Measurements from ENCODE around the gene NLK.

Gene NLK

GRCh38 chr17:28128779-28129178 is 86.3 kb downstream of the NLK start:
- H3K4me3 ChIP-seq (ENCODE audit: low read depth, low read length), result no peak overlapping the region
- no peak for TF ChIP-seq CTCF (IDR thresholded peaks at IDR 0.05; ENCODE audit: control insufficient read depth, extremely low read depth, insufficient read depth)
- DNase-seq (ENCODE audit: low read depth), result no peak

GRCh38 chr17:28130472-28130871 is 88.0 kb downstream of the NLK start:
- H3K4me3 ChIP-seq (ENCODE audit: low read depth, low read length), result no peak overlapping the region
- no peak for DNase-seq (ENCODE audit: low read depth)
- no peak for TF ChIP-seq CTCF (IDR thresholded peaks at IDR 0.05; ENCODE audit: control insufficient read depth, extremely low read depth, insufficient read depth)

GRCh38 chr17:28131599-28131998 is 89.1 kb downstream of the NLK start:
- no peak for TF ChIP-seq CTCF (IDR thresholded peaks at IDR 0.05; ENCODE audit: control insufficient read depth, extremely low read depth, insufficient read depth)
- H3K4me3 ChIP-seq (ENCODE audit: low read depth, low read length), result no peak overlapping the region
- DNase-seq (ENCODE audit: low read depth), result no peak

GRCh38 chr17:28133562-28133970 is 91.1 kb downstream of the NLK start:
- no peak for TF ChIP-seq CTCF (IDR thresholded peaks at IDR 0.05; ENCODE audit: control insufficient read depth, extremely low read depth, insufficient read depth)
- DNase-seq (ENCODE audit: low read depth), result no peak
- no peak overlapping the region for H3K4me3 ChIP-seq (ENCODE audit: low read depth, low read length)

GRCh38 chr17:28136923-28137322 is 94.4 kb downstream of the NLK start:
- TF ChIP-seq CTCF (IDR thresholded peaks at IDR 0.05; ENCODE audit: control insufficient read depth, extremely low read depth, insufficient read depth), result peak; percentile 32; the same call in 1 of the 2 replicates
- no peak for DNase-seq (ENCODE audit: low read depth)
- no peak overlapping the region for H3K4me3 ChIP-seq (ENCODE audit: low read depth, low read length)

- DNase-seq (ENCODE audit: low read depth), result no peak
- H3K4me3 ChIP-seq (ENCODE audit: low read depth, low read length), result no peak overlapping the region
- no peak for TF ChIP-seq CTCF (IDR thresholded peaks at IDR 0.05; ENCODE audit: control insufficient read depth, extremely low read depth, insufficient read depth)
These were observed 97.3 kb downstream of the NLK start for GRCh38 chr17:28139822-28140221.

GRCh38 chr17:28141313-28141712 is 98.8 kb downstream of the NLK start:
- no peak for DNase-seq (ENCODE audit: low read depth)
- TF ChIP-seq CTCF (IDR thresholded peaks at IDR 0.05; ENCODE audit: control insufficient read depth, extremely low read depth, insufficient read depth), result no peak
- H3K4me3 ChIP-seq (ENCODE audit: low read depth, low read length), result no peak overlapping the region

All from LNCaP clone FGC (cell line).